Stimulated activated CD8-positive, alpha-beta memory T cell treated with anti-CD3 and anti-CD28 coated beads, Interleukin-7, amount 100 ng/mL, for 1 hour (primary cell): ENCODE data around the gene ALDH6A1.
"Not testable (repeated sequence)": the region's sequence is repeated elsewhere in the genome, so short reads cannot be mapped to it uniquely, and the experiment has no call there.

ENCODE experiments used
- DNase-seq, 2 donors: peaks; one replicate each; pipeline ENCODE4 v3.0.0-alpha.2; 2020; ENCODE audit warnings: low read depth in 2 of 2

The ALDH6A1 gene

DNA sequence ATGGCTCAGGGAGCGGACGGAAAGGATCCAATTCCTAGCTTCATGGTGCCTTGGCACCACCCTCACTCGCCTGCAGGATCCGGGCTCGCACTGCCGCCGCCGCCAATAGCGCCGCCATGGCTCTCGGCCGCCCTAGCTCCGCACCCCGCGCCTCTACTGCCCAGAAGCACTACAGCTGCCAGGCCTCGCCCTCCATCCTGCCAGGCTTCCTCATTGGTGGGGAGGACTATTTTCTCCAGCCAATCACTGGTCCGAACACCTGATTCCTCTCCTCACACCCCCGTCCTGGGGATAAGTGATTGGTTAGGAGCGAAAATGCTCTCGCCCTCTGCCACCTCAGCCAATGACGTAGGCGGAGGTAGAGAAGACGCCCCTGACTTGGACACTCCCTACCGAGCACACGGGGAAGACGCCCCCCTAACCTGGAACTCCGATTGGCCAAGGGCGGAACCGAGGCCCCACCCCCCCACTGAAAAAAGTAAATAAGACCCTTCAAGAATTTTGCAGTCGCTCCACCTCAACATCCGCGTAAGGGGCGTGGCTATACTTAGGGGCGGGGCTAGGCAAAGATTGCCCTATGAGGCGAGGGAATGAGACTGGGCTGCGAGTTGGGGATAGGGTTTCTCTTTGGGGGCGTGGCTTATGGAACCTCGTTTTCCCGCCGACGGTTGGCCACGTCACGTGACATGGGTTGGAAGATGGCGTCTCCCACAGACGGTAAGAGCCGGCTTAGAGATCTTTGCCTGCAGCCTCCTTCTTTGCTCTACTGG lies at the start of gene ALDH6A1, which contains the start of gene LIN52:
ALDH6A1 (minus strand) TSS at position 177 of the 770 bp plus-strand sequence; CDS start at position 118, 59 bp downstream.
LIN52 (plus strand) TSS at position 680 of the 770 bp plus-strand sequence; CDS start at position 699, 19 bp downstream.
- DNase-seq, result peak; percentile 100

DNA sequence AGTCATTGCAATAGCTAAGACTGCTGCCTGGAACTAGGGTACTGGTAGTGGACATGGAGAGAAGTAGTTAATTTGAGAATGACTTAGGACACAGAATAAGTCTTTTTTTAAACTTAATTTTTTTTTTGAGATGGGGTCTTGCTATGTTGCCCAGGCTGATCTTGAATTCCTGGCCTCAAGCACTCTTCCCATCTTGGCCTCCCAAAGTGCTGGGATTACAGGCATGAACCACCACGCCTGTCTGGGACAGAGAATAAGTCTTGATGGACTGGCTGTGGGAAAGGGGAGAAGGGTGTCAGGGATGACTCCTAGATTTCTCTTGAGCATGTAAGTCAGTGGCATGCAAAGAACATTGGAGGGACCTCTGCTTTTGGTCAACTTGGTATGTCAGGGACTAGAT lies 43.4 kb upstream of the ALDH6A1 start:
- no peak for DNase-seq

DNA sequence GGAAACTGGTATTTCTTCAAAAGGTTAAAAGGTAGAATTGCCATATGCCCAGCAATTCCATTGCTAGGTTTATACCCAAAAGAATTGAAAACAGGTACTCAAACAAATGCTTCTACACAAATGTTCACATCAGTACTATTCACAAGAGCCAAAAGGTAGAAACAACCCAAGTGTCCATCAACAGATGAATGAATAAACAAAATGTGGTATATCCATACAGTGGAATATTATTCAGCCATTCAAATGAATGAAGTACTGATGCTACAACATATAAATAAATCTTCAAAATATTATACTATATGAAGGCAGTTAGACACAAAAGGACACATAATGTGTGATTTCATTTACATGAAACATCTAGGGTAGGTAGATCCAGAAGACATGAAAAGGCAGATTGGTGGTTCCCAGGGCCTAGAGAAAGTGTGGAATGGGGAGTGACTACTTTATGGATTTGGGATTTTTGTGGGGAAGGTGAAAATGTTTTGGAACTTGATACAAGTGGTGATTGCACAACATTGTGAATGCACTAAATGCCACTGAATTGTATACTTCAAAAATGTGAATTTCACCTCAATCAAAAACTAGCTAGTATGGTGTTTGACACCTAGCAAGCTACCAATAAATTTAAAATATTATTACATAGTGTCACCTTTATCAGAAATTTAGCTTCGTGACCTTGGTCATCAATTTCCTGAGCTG lies 42.2 kb upstream of the ALDH6A1 start:
- no peak for DNase-seq

DNA sequence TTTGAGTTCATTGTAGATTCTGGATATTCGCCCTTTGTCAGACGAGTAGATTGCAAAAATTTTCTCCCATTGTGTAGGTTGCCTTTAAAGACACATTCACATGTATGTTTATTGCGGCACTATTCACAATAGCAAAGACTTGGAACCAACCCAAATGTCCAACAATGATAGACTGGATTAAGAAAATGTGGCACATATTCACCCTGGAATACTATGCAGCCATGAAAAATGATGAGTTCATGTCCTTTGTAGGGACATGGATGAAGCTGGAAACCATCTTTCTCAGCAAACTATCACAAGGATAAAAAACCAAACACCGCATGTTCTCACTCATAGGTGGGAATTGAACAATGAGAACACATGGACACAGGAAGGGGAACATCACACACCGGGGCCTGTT lies 41.2 kb upstream of the ALDH6A1 start:
- not testable (repeated sequence) for DNase-seq

DNA sequence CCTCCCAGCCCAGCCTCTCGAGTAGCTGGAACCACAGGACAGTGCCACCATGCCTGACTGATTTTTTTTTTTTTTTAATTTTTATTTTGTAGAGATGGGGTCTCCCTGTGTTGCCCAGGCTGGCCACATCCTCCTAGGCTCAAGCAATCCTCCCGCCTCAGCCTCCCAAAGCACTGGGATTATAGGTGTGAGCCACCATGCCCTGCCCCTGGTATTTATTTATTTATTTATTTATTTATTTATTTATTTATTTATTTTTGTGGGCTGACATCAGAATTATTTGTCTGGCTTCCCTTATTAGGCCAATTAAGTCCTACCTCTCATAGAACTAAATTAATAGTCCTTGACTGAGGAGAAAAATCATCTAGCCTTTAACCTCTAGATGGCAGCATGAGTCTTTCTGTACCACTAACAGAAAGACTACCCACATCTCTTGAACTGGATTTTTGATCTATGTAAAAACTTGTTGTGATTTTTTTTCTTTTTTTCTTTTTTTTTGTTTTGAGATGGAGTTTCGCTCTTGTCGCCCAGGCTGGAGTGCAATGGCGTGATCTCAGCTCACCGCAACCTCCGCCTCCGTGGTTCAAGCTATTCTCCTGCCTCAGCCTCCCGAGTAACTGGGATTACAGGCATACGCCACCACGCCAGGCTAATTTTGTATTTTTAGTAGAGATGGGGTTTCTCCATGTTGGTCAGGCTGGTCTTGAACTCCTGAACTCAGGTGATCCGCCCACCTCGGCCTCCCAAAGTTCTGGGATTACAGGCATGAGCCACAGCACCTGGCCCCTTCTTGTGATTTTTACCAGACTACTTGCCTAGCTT lies 27.4 kb upstream of the ALDH6A1 start:
- not testable (repeated sequence) for DNase-seq

DNA sequence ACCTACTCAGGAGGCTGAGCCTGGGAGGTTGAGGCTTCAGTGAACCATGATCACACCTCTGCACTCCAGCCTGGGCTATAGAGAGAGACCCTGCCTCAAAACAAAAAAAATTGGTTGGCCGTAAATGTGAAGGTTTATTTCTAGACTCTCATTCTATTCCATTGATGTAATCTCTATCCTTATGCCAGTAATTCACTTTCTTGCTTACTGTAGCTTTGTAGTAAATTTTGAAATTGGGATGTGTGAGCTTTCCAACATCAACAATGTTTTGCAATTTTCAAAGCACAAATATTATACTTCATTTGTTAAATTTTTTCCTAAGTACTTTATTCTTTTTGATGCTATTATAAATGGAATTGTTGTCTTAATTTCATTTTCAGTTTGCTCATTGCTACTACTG lies 25.1 kb upstream of the ALDH6A1 start:
- DNase-seq, result no peak

DNA sequence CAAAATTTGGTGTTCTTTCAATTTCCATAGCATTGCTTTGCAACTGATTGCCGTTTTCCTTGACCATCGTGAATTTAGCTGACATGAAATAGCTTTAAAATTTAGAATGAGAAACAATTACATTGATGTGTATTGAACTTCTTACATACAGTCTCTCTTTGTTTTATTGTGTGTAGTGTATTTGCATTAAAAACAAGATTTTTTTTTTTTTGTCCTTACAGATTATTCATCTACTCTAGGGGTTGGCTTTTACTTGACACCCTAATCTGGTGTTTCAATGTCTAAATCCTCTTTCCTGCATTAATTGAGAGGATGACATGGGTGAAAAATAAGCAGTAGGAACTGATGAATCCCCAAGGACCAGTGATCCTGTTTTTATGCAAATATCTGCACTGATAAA lies 21.1 kb upstream of the ALDH6A1 start:
- no peak for DNase-seq

DNA sequence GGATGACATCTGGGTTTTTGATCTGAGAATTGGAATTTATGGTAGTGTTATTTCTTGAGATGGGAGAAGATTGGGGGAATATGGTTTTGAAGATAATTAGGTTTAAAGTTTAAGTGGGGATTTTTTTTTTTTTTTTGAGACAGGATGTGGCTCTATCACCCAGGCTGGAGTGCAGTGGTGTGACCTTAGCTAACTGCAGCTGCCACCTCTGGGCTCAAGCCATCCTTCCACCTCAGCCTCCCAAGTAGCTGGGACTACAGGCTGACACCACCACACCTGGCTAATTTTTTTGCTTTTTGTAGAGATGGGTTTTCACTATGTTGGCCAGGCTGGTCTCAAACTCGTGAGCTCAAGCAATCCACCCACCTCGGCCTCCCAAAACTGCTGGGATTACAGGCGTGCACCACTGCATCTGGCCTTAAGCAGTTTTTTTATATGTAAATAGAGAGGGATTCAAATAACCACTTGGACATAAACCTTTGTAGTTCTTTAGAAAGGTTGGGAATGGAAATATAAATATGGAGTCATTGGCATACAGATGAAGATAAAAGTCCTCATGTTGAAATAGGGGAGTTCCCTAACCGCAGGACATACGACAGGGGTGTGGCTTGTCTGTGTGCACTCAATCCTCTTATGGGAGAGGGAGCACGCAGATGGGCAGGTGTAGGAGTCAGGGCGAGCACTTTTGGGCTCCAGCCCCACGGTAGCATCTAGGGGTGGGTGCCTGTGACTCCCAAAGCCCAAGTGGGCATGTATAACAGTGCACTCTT lies 5.2 kb upstream of the ALDH6A1 start:
- DNase-seq, result no peak

DNA sequence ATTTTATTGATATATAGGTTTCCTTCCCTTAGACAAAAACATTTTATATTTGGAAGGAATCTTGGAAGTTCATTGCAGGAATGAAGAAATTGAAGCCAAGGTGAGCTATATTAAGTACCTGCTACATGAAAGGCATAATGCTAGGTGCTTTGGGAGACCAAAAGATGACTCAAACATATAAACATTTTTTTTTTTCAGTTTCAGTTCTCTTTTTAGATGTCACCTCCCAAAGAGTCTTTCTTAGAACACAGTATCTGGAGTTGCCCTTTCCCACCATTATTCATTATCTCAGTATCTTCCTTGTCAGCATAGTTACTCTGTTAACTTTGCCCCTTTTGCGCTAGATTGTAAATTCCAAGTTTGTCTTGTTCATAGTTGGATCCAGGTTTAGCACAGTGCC lies 1.6 kb upstream of the ALDH6A1 start:
- no peak for DNase-seq

DNA sequence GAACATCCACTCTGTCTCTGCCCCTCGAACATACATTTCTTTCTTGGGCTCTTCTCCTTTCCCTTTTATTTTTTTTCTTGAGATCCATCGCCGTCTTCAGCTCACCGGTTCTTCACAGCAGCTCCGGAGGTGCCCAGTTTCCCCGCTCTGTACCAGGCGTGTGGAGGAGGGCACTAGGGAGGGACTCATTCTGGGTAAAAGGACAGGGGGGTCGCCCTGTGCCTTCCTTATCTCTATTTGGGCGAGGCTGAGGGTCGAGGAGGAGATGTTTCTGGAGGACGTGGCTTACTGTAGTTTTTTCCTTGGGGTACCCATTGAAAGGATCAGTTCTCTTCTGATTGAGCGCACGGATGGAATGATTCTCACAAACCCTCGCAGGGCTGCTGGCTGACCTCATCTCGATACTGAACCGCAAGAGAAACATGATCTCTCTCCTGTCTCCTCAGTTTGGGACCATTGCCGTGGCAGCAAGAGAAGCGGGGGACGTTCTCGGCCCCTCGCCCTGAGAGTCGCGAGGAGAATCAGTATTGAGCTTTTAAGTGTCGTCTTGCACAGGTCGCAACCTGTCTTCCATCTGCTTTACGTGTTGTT lies 889 bp upstream of the ALDH6A1 start:
- DNase-seq, result no peak

DNA sequence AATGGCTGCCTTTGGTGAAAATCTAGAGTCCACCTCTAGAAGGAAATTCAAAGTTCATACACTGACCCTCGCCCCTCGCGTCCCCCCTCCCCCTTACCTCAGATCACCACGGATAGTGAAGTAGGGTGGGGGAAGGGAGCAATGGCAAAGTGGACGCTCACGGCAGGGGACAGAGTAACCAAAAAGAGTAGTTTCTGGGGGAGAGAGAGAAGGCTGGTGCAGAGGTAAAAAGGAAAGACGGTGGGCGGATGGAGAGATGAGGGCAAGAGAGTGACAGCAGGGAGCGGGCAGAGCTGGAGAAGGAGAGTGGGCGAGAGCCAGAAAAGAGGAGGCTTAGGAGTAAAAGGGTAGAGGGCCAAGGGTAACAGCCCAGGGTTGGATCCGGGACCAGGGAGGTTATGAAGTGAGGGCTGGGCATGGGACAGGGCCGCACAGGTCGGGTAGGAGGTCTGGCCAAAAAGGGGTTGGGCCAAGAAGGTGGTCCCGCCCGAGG lies 423 bp downstream of the ALDH6A1 start:
- DNase-seq, result no peak

DNA sequence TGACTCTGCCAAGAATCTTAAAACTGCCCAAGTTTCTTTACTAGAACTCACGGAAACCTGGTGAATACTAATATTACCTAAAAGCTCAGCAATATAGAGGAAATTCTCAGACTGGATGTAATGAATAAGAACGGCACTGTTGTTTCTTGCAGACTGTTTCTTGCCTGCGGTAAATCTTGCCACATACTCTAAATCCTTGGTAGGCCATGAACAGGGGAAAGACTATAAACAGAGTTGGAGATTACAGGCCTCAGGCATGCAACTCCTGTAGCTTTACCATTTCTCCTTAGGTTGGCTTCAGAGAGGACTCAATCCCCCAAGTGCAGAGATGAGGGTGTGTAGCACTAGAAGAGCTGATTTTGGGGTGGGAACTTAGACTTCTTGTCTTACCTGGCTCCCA lies 1.1 kb downstream of the ALDH6A1 start:
- no peak for DNase-seq

DNA sequence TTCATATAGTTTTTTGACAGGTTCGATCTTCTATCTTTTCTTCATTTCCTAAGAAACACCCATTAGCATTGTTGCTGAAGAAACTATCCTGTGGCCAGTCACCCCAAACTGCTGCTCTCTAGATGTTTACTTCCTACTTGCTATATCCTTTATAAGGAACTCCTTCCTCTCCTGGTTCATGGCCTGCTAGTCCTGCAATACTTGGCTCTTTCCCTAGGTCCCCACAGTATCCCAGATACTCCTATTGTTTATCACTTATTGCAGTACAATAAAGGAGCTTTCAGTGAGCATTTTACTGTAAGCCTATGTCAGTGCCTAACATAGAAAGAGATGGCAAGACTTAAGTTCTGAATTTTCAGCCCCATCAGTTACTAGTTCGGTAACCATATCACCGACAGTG lies 2.8 kb downstream of the ALDH6A1 start:
- DNase-seq, result no peak

DNA sequence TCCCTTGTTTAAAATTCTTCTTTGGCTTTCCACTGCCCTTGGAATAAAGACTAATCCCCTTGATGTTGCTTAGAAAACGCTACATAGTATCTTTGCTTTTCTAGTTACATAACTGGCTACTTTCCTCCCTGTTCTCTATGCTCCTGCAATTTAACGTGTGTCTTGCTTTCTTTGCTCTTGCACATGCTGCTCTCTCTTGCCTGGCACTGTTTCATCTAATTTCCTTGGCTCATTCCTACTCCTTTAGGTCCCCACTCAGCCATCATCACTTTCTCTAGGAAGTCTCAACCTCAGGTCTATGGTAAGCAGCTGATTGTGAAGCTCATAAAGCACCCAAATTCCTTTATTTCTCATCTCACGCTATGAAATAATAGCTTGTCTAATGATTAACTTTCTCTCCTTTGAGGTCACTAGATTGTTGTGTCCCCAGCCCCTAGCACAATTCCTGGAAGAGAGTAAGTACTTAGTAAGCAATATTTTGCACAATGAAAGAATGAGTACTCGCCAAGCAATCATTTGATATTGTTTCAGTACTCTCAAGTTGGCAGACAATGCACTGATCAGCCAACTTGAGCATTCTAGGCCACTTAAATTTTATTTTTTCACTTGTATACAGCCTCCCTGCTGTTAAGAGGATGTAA lies 3.3 kb downstream of the ALDH6A1 start:
- no peak for DNase-seq

DNA sequence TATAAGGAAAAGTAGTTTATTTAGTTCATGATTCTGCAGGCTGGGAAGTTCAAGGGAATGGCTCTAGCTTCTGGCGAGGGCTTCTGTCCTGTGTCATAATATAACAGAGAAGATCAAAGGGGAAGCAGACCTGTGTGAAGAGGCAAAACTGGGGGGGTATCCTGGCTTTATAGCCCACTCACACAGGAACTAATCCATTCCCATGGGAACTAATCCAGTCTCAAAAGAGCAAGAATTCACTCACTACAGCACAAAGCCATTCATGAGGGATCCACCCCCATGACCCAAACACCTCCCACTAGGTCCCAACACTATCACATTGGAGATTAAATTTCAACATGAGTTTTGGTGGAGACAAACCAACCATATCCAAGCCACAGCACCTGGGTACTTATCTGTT lies 6.9 kb downstream of the ALDH6A1 start:
- no peak for DNase-seq

DNA sequence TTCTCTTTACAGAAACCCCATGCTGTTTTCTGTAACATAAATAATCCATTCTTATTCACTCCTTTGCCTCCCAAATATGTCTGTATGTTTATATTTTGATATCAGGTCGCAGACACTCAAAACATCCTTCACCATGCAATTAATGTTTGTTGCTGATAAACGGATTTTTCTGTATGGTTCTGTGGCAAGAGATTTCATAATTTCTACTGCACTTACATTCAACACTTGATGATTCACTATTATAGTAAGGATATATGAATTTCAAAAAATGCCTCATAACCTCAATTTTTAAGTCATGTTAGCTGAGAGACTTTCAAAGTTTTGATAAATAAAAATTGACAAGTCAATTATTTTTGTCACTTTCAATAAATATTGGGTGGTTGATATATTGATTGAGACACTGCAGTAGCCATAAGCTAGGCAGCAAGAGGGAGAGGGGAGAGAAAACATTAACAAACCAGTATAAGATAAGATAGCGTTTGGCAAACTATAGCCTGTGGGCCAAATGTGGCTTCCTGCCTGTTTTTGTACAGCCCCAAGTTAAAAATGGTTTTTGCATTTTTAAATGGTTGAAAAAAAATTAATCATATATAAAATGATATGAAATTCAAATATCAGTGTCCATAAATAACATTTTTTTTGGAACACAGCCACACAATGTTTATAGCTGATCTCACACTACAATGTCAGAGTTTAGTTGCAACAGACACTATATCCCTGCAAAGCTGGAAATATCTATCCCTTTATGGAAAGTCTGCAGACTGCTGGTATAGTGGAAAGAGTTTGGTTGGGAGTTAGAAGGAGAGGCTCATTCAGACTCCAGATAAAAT lies 18.3 kb downstream of the ALDH6A1 start:
- DNase-seq, result no peak

DNA sequence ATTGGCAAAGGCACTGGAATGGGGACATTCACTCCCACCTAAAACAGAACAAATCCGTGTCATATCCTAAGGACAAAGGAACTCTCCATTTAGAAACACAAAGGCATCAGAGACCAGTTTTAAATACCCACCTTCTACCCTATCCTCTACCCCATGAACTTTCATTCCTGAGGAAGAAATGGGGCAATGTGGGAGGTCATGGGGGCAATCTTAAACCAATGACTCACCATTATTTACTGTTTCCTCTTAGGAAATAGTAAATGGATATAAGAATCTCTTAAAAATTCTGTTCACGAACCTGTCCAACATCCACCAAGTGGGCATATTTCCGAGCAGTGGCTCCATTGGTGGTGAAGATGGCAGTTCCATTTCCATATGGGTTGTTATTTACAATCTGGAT lies 19.4 kb downstream of the ALDH6A1 start:
- no peak for DNase-seq

DNA sequence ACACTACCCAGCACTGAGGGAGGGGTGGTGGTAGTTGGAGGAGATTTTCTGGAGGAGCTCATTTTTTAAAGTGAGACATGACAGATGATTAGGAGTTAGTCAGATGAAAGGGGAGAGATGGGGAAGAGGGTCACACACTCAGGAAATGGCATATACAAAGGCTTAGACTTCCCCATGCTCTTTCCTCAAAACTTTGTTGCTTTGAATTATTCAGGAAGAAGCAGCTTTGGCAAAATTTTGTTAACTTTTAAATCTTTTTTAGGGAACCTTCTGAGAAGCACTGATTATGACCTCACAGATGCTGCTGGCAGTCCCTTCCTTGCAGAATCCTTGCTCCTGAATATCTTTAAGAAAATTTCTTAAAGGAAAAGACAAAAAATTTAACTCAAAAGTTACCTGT lies 19.8 kb downstream of the ALDH6A1 start:
- no peak for DNase-seq

DNA sequence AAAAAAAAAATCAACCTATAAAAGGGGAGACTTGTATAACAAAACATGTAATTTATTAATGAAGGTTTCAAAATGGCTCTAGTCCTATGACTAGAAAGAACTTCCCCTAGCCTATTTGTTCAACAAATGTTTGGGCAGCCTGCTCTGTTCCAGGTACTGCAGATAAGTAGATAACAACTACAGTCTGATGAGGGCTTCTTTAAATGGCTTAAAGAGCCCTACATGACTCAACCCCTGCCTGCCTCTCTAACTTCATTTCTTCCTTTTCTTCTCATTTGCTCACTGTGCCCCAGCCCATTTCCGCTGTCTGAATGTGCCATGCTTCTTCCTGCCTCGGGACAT lies 21.5 kb downstream of the ALDH6A1 start:
- DNase-seq, result no peak
